ENCODE measurements around the gene FOXQ1.

DNA sequence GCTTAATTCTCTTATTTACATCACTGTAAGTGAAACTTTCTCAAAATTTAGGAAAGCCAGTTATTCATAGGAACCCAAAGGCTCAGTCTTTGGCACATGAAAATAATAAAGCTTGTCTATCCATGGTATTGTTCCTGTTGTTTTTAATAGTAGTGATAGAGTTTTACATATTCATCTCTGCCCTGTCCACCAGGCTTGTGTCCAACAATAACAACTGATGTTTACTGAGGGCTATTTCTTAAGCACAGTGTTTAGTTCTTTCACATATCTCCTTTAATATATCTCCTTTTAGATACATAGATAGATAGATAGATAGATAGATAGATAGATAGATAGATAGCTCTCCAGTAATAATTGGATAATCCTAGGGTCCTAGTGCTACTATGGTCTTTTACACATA is 34.2 kb downstream of the FOXQ1 start:
- TF ChIP-seq, protein P1, sequence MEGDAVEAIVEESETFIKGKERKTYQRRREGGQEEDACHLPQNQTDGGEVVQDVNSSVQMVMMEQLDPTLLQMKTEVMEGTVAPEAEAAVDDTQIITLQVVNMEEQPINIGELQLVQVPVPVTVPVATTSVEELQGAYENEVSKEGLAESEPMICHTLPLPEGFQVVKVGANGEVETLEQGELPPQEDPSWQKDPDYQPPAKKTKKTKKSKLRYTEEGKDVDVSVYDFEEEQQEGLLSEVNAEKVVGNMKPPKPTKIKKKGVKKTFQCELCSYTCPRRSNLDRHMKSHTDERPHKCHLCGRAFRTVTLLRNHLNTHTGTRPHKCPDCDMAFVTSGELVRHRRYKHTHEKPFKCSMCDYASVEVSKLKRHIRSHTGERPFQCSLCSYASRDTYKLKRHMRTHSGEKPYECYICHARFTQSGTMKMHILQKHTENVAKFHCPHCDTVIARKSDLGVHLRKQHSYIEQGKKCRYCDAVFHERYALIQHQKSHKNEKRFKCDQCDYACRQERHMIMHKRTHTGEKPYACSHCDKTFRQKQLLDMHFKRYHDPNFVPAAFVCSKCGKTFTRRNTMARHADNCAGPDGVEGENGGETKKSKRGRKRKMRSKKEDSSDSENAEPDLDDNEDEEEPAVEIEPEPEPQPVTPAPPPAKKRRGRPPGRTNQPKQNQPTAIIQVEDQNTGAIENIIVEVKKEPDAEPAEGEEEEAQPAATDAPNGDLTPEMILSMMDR (IDR thresholded peaks at IDR 0.05), result no peak
- TF ChIP-seq EP300 (IDR thresholded peaks at IDR 0.05; ENCODE audit: borderline replicate concordance in 1 of 2, low read depth in 1 of 2, low read length in 1 of 2) (no peak), RXRA (IDR thresholded peaks at IDR 0.05; ENCODE audit: borderline replicate concordance, low read depth) (no peak), EZH2phosphoT487 (IDR thresholded peaks at IDR 0.05; ENCODE audit: borderline replicate concordance, low read depth) (no peak), RFX5 (IDR thresholded peaks at IDR 0.05; ENCODE audit: low read length) (no peak)
- TF ChIP-seq, protein P2, sequence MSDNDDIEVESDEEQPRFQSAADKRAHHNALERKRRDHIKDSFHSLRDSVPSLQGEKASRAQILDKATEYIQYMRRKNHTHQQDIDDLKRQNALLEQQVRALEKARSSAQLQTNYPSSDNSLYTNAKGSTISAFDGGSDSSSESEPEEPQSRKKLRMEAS (IDR thresholded peaks at IDR 0.05; ENCODE audit: low read depth), result no peak
- TF ChIP-seq, protein P3, sequence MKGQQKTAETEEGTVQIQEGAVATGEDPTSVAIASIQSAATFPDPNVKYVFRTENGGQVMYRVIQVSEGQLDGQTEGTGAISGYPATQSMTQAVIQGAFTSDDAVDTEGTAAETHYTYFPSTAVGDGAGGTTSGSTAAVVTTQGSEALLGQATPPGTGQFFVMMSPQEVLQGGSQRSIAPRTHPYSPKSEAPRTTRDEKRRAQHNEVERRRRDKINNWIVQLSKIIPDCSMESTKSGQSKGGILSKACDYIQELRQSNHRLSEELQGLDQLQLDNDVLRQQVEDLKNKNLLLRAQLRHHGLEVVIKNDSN (IDR thresholded peaks at IDR 0.05; ENCODE audit: borderline replicate concordance, low read depth), result no peak

Measured in SK-N-SH (cell line).